ENCODE data around the gene NT5DC2. TPM values are rescaled to one million over a fixed set of nuclear protein-coding genes. Genes with fewer than 3 reads are reported as not detected.

NT5DC2 gene
- total and polyA plus RNA-seq, 2 of the 8 experiments (the other 6 are each of a cell fraction or from before 2014, with no cell fraction given), result 331 to 477 TPM

- peaks cover 0 to 10% (median 1%) of the 10 kb centered on the region in 4 experiments; a peak in 4 of 8 replicates for H3K36me3 ChIP-seq (ENCODE audit: control insufficient read depth in 2 of 4, insufficient read depth in 4 of 4, low read length in 3 of 4)
- CTCF ChIA-PET (ENCODE audit: partially characterized antibody), result interaction anchor here (0.6 kb wide), 1 partner anchor 110 kb away, joined by 4 read pairs; no protein-coding TSS in a partner anchor
- WGBS, 2 experiments (ENCODE audit: extremely low coverage in 1 of 2, insufficient coverage in 1 of 2, insufficient read length in 1 of 2, insufficient replicate concordance in 2 of 2, low coverage in 1 of 2, low lambda C conversion rate in 2 of 2, missing lambda C conversion rate in 1 of 2), result 73% methylated on average over 6 of the region's 6 CpGs; no CpG with 5 or more reads in 1 of the 2 experiments
- TF ChIP-seq SP2 (IDR thresholded peaks at IDR 0.05; ENCODE audit: low read length) (no peak), BACH1 (IDR thresholded peaks at IDR 0.05; ENCODE audit: low read length) (no peak), RNF2 (IDR thresholded peaks at IDR 0.05; ENCODE audit: borderline replicate concordance, low read depth, low read length, missing control alignments, poor library complexity, severe bottlenecking) (no peak), CTBP2 (IDR thresholded peaks at IDR 0.05; ENCODE audit: borderline replicate concordance, insufficient read depth, insufficient read length, low read length) (no peak), CHD1 (IDR thresholded peaks at IDR 0.05; ENCODE audit: low read depth, low read length) (no peak), ATF2 (IDR thresholded peaks at IDR 0.05; ENCODE audit: low read length) (no peak)
Observed at GRCh38 chr3:52572221-52572620, 38.6 kb upstream of the NT5DC2 start.

More at GRCh38 chr3:52572221-52572620, 38.6 kb upstream of the NT5DC2 start:
- Histone ChIP-seq H3K4me1 (replicated peaks in 1 of 4; ENCODE audit: control insufficient read depth in 3 of 4, insufficient read depth in 4 of 4, low read length in 3 of 4) (no peaks in the 10 kb centered on the region), H2AK5ac (ENCODE audit: low read depth, low read length) (no peak overlapping the region), H3K23me2 (ENCODE audit: low read depth, low read length) (no peaks in the 10 kb centered on the region), H3K4me3 (ENCODE audit: extremely low read depth in 1 of 4, insufficient read depth in 2 of 4, low read depth in 3 of 4, low read length in 4 of 4) (no peak overlapping the region), H3K23ac (ENCODE audit: insufficient read length) (no peak overlapping the region), H2BK15ac (ENCODE audit: low read length) (no peak overlapping the region), H3K79me2 (ENCODE audit: control insufficient read depth in 1 of 2, insufficient read depth in 2 of 2, low read length in 2 of 2) (no peaks in the 10 kb centered on the region), H3K4me2 (ENCODE audit: insufficient read depth in 1 of 2, low read depth in 2 of 2, low read length in 2 of 2) (no peak overlapping the region), H3K14ac (ENCODE audit: insufficient read length) (no peak overlapping the region), H3K18ac (ENCODE audit: extremely low read depth, low read length) (no peak overlapping the region), H3K27ac (ENCODE audit: low read depth, low read length) (no peak overlapping the region), H2BK12ac (ENCODE audit: low read depth, low read length) (no peak overlapping the region), H2AFZ (ENCODE audit: low read length) (no peak overlapping the region), H4K5ac (ENCODE audit: insufficient read length, low read depth, low read length) (no peak overlapping the region), H2BK5ac (ENCODE audit: low read depth, low read length) (no peak overlapping the region), H3K56ac (replicated peaks; ENCODE audit: insufficient read length, low read depth, low read length) (no peak overlapping the region), H3K9ac (replicated peaks in 1 of 4; ENCODE audit: extremely low read depth in 1 of 4, low read depth in 3 of 4, low read length in 3 of 4) (no peak overlapping the region), H2BK20ac (ENCODE audit: low read length) (no peak overlapping the region), H4K91ac (replicated peaks; ENCODE audit: insufficient read length, low read length) (no peak overlapping the region), H4K20me1 (replicated peaks in 1 of 2; ENCODE audit: control insufficient read depth in 1 of 2, insufficient read depth in 2 of 2, low read length in 2 of 2) (no peaks in the 10 kb centered on the region), H2BK120ac (replicated peaks; ENCODE audit: low read depth, low read length) (no peak overlapping the region), H3K9me3 (ENCODE audit: insufficient read depth in 2 of 2, low read depth in 1 of 2, low read length in 1 of 2) (no peaks in the 10 kb centered on the region), H3K4ac (replicated peaks; ENCODE audit: insufficient read length, low read depth, low read length) (no peak overlapping the region), H3K79me1 (ENCODE audit: low read depth, low read length) (no peaks in the 10 kb centered on the region), H3K27me3 (replicated peaks in 1 of 4; ENCODE audit: control insufficient read depth in 3 of 4, extremely low read depth in 1 of 4, insufficient read depth in 3 of 4, low read length in 3 of 4) (no peaks in the 10 kb centered on the region), H4K8ac (ENCODE audit: extremely low read depth, insufficient read depth, low read length) (no peak overlapping the region)
- POLR2A ChIA-PET (ENCODE audit: partially characterized antibody), result interaction anchor here (0.6 kb wide), 1 partner anchor 526 kb away, joined by 3 read pairs; no protein-coding TSS in a partner anchor
- DNase-seq (ENCODE audit: low read depth in 1 of 2, low spot score in 2 of 2), result no peak
- no peak for FAIRE-seq
